Renal cortex interstitium (tissue), 11 donors: ENCODE measurements around the gene CMSS1. TPM values are rescaled to one million over a fixed set of nuclear protein-coding genes. Genes with fewer than 3 reads are reported as not detected.

ENCODE experiments used
- DNase-seq, 11 donors: peaks; one replicate each; pipeline ENCODE4 v3.0.0-alpha.2; 2013; ENCODE audit warnings: low read depth in 9 of 11, low spot score in 4 of 11; ENCODE audit errors: extremely low read depth in 1 of 11
- polyA plus RNA-seq, 3 donors: library from polyadenylated mRNA; unstranded; fragments of 120-200 nt; gene quantifications; one replicate each; pipeline ENCODE4 v1.2.1, GENCODE V29; 2013; ENCODE audit not compliant: insufficient read length in 3 of 3

CMSS1 gene
- polyA plus RNA-seq, 3 donors, result 43.2 to 47.4 (median 44.5) TPM

- peak in 1 of 11 donors; percentile 15 for DNase-seq
Observed at GRCh38 chr3:100159331-100160153, 341.9 kb downstream of the CMSS1 start.

- DNase-seq, result no peak
Observed at GRCh38 chr3:100160521-100160920, 342.9 kb downstream of the CMSS1 start.

- DNase-seq, result no peak
Observed at GRCh38 chr3:100163787-100164186, 346.1 kb downstream of the CMSS1 start.

- no peak for DNase-seq
Observed at GRCh38 chr3:100164743-100165142, 347.1 kb downstream of the CMSS1 start.

- no peak for DNase-seq
Observed at GRCh38 chr3:100165926-100166550, 348.4 kb downstream of the CMSS1 start.

- DNase-seq, result peak in 1 of 11 donors; percentile 20
Observed at GRCh38 chr3:100169201-100169920, 351.7 kb downstream of the CMSS1 start.

GRCh38 chr3:100170486-100170885, 352.8 kb downstream of the CMSS1 start:
- no peak for DNase-seq

- no peak for DNase-seq
Observed at GRCh38 chr3:100171211-100171914, 353.7 kb downstream of the CMSS1 start.

- DNase-seq, result no peak
Observed at GRCh38 chr3:100173961-100174360, 356.3 kb downstream of the CMSS1 start.

- no peak for DNase-seq
Observed at GRCh38 chr3:100175637-100176280, 358.1 kb downstream of the CMSS1 start.

GRCh38 chr3:100179692-100180349, 362.2 kb downstream of the CMSS1 start:
- no peak for DNase-seq

- DNase-seq, result no peak
Observed at GRCh38 chr3:100183608-100184125, 366.0 kb downstream of the CMSS1 start.

- DNase-seq, result peak in 1 of 11 donors; percentile 9
Observed at GRCh38 chr3:100184948-100185570, 367.4 kb downstream of the CMSS1 start.

- DNase-seq, result no peak
Observed at GRCh38 chr3:100185847-100186246, 368.2 kb downstream of the CMSS1 start.

- no peak for DNase-seq
Observed at GRCh38 chr3:100189444-100189964, 371.8 kb downstream of the CMSS1 start.

GRCh38 chr3:100195375-100195774, 377.7 kb downstream of the CMSS1 start:
- no peak for DNase-seq

GRCh38 chr3:100197876-100198275, 380.2 kb downstream of the CMSS1 start:
- DNase-seq, result no peak
